ENCODE measurements around the gene ERG28. TPM values are rescaled to one million over a fixed set of nuclear protein-coding genes. Genes with fewer than 3 reads are reported as not detected.

Gene ERG28
- polyA plus RNA-seq, 1 of the 3 experiments (the other 2 are of a cell fraction): 14.8 TPM

- ChIA-PET POLR2A (no interaction called here), CTCF (interaction anchor here (0.8 to 1.6 kb wide), 3 partner anchors 9 to 114 kb away, joined by 3 to 8 read pairs (median 3); no protein-coding TSS in a partner anchor)
- Histone ChIP-seq H3K9ac (no peak overlapping the region), H3K4me3 (ENCODE audit: low read depth in 2 of 2, low read length in 1 of 2) (no peak overlapping the region), H3K9me2 (no peaks in the 10 kb centered on the region), H3K4me1 (ENCODE audit: control insufficient read depth in 1 of 2, insufficient read depth in 2 of 2, low read depth in 1 of 2, low read length in 1 of 2) (no peaks in the 10 kb centered on the region), H3K4me2 (no peak overlapping the region), H3K27me3 (ENCODE audit: insufficient read depth) (no peaks in the 10 kb centered on the region), H3K79me2 (ENCODE audit: insufficient read depth) (peaks cover 14% of the 10 kb centered on the region; the same call in 1 of the 2 replicates), H3K36me3 (replicated peaks in 1 of 2; ENCODE audit: control insufficient read depth in 1 of 2, insufficient read depth in 2 of 2, low read length in 1 of 2) (peaks cover 20 to 29% of the 10 kb centered on the region in 2 experiments), H3K9me3 (no peaks in the 10 kb centered on the region), H3K27ac (ENCODE audit: low read depth in 2 of 2, low read length in 1 of 2) (no peak overlapping the region), H3F3A (replicated peaks; ENCODE audit: insufficient read depth) (no peaks in the 10 kb centered on the region), H2AFZ (ENCODE audit: low read depth) (no peak overlapping the region), H4K20me1 (ENCODE audit: insufficient read depth) (no peaks in the 10 kb centered on the region)
- TF ChIP-seq CTCF (IDR thresholded peaks at IDR 0.05) (peak; percentile 19; the same call in 1 of the 2 replicates), YY1 (IDR thresholded peaks at IDR 0.05; ENCODE audit: low read depth) (no peak)
- DNase-seq: no peak
- WGBS (ENCODE audit: low lambda C conversion rate): 94% methylated on average over 2 of the region's 2 CpGs
Observed at GRCh38 chr14:75675265-75675960, 14.7 kb upstream of the ERG28 start.

- H3F3A ChIP-seq (replicated peaks; ENCODE audit: insufficient read depth): no peaks in the 10 kb centered on the region
- CTCF ChIA-PET: interaction anchor here (1.1 to 2.3 kb wide), 3 partner anchors 19 to 309 kb away, joined by 3 to 8 read pairs (median 5); partner anchors contain the start of gene TGFB3
- POLR2A ChIA-PET: no interaction called here
- no peaks in the 10 kb centered on the region for H3K9me2 ChIP-seq
- no peak overlapping the region for H3K4me2 ChIP-seq
- peaks cover 14% of the 10 kb centered on the region; the same call in 1 of the 2 replicates for H3K79me2 ChIP-seq (ENCODE audit: insufficient read depth)
- TF ChIP-seq USF2 (IDR thresholded peaks at IDR 0.05; ENCODE audit: borderline replicate concordance, low read depth, low read length): no peak
- no peak for TF ChIP-seq POLR2AphosphoS5 (IDR thresholded peaks at IDR 0.05; ENCODE audit: low read depth, low read length)
- no peaks in the 10 kb centered on the region for H3K9me3 ChIP-seq
- DNase-seq: no peak
- H3K4me1 ChIP-seq (ENCODE audit: control insufficient read depth in 1 of 2, insufficient read depth in 2 of 2, low read depth in 1 of 2, low read length in 1 of 2): no peaks in the 10 kb centered on the region
- no peak overlapping the region for H3K4me3 ChIP-seq (ENCODE audit: low read depth in 2 of 2, low read length in 1 of 2)
- H3K36me3 ChIP-seq (replicated peaks in 1 of 2; ENCODE audit: control insufficient read depth in 1 of 2, insufficient read depth in 2 of 2, low read length in 1 of 2): peaks cover 29 to 47% of the 10 kb centered on the region in 2 experiments
- 95% methylated on average over 4 of the region's 4 CpGs for WGBS (ENCODE audit: low lambda C conversion rate)
- H3K27ac ChIP-seq (ENCODE audit: low read depth in 2 of 2, low read length in 1 of 2): no peak overlapping the region
- no peak overlapping the region for H2AFZ ChIP-seq (ENCODE audit: low read depth)
- H3K27me3 ChIP-seq (ENCODE audit: insufficient read depth): no peaks in the 10 kb centered on the region
- no peaks in the 10 kb centered on the region for H4K20me1 ChIP-seq (ENCODE audit: insufficient read depth)
- H3K9ac ChIP-seq: no peak overlapping the region
Observed at GRCh38 chr14:75673345-75674035, 12.8 kb upstream of the ERG28 start.

Measured in SK-N-SH (cell line).